Smooth muscle cell (in vitro differentiated cells): Measurements from ENCODE around the gene UNCX. TPM values are rescaled to one million over a fixed set of nuclear protein-coding genes. Genes with fewer than 3 reads are reported as not detected.

Experiments used
- DNase-seq: peaks from one replicate; lab custom pipeline; 2025; ENCODE audit not compliant: unreplicated experiment; lab: John Stamatoyannopoulos, UW
- H2AFZ ChIP-seq: fragments of 200-600 bp; sonication (generic); 2 replicates; pipeline ENCODE4 v1.6.0; 2016; ENCODE audit warnings: antibody characterized with exemption, low read depth, mild to moderate bottlenecking
- H3F3A ChIP-seq: fragments of 200-600 bp; sonication (generic); 2 replicates; pipeline ENCODE4 v1.6.0; 2017; ENCODE audit warnings: antibody characterized with exemption, low read depth
- H3K27ac ChIP-seq: fragments of 200-600 bp; sonication (generic); 2 replicates; pipeline ENCODE4 v1.5.1; 2016; ENCODE audit warnings: low read depth, mild to moderate bottlenecking
- H3K27me3 ChIP-seq: fragments of 200-600 bp; sonication (generic); 2 replicates; pipeline ENCODE4 v1.6.1; 2016; ENCODE audit warnings: low read depth, mild to moderate bottlenecking
- H3K36me3 ChIP-seq: fragments of 200-600 bp; sonication (generic); 2 replicates; pipeline ENCODE4 v1.5.1; 2016; ENCODE audit warnings: low read depth
- H3K4me1 ChIP-seq: fragments of 200-600 bp; sonication (generic); 2 replicates; pipeline ENCODE4 v1.5.1; 2016; ENCODE audit warnings: low read depth
- H3K4me2 ChIP-seq: fragments of 200-600 bp; sonication (generic); 2 replicates; pipeline ENCODE4 v1.6.0; 2016; ENCODE audit warnings: mild to moderate bottlenecking
- H3K4me3 ChIP-seq: fragments of 200-600 bp; sonication (generic); 2 replicates; pipeline ENCODE4 v1.5.1; 2016; ENCODE audit warnings: mild to moderate bottlenecking
- H3K79me2 ChIP-seq: fragments of 200-600 bp; sonication (generic); 2 replicates; pipeline ENCODE4 v1.6.0; 2016; ENCODE audit warnings: low read depth, mild to moderate bottlenecking
- H3K9ac ChIP-seq: fragments of 200-600 bp; sonication (generic); 2 replicates; pipeline ENCODE4 v1.6.0; 2016; ENCODE audit warnings: low read depth
- H3K9me3 ChIP-seq: fragments of 200-600 bp; sonication (generic); replicated peaks from 2 replicates; pipeline ENCODE4 v1.5.1; 2016; ENCODE audit warnings: low read depth
- H4K20me1 ChIP-seq: fragments of 200-600 bp; sonication (generic); 2 replicates; pipeline ENCODE4 v1.6.0; 2016; ENCODE audit warnings: low read depth
- CTCF ChIP-seq: fragments of 200-600 bp; sonication (generic); IDR thresholded peaks from 2 replicates; pipeline ENCODE4 v1.5.1; 2017; ENCODE audit warnings: borderline replicate concordance, mild to moderate bottlenecking, antibody characterized with exemption; ENCODE audit not compliant: insufficient read depth, poor library complexity, severe bottlenecking
- WGBS: methylation state at CpG from one replicate; pipeline ENCODE4 v1.1.7; 2016; ENCODE audit warnings: low lambda C conversion rate; 5-methylcytosine and 5-hydroxymethylcytosine counted together
- polyA plus RNA-seq: library from polyadenylated mRNA; unstranded; fragments of >200 nt; fragmentation: Nextera tagmentation; extraction: Ambion mirVana; gene quantifications from 2 replicates; pipeline ENCODE4 v1.2.1, GENCODE V29; 2016
- total RNA-seq: library from RNA; depleted of rRNA; stranded (reverse); fragments of >200 nt; gene quantifications from 2 replicates; pipeline ENCODE4 v1.2.3, GENCODE V29; 2014

Gene UNCX
- total and polyA plus RNA-seq, 2 experiments from 2014 or later: not detected

GRCh38 chr7:1248143-1248915 is 15.7 kb downstream of the UNCX start:
- Histone ChIP-seq H4K20me1 (no peaks in the 10 kb centered on the region), H2AFZ (no peak overlapping the region), H3K9ac (no peak overlapping the region), H3K4me3 (no peak overlapping the region), H3K27me3 (peaks cover 92% of the 10 kb centered on the region), H3K36me3 (no peaks in the 10 kb centered on the region), H3K79me2 (no peaks in the 10 kb centered on the region), H3K27ac (no peak overlapping the region), H3K4me2 (no peak overlapping the region), H3K9me3 (no peaks in the 10 kb centered on the region), H3K4me1 (peaks cover 15% of the 10 kb centered on the region), H3F3A (no peaks in the 10 kb centered on the region)
- no peak for DNase-seq
- WGBS: 12% methylated on average over 25 of the region's 27 CpGs
- TF ChIP-seq CTCF: no peak

GRCh38 chr7:1248916-1249581 is 16.4 kb downstream of the UNCX start:
- Histone ChIP-seq H4K20me1 (no peaks in the 10 kb centered on the region), H3K79me2 (no peaks in the 10 kb centered on the region), H2AFZ (no peak overlapping the region), H3K9me3 (no peaks in the 10 kb centered on the region), H3K4me3 (no peak overlapping the region), H3K4me2 (no peak overlapping the region), H3K9ac (no peak overlapping the region), H3K27ac (no peak overlapping the region), H3F3A (no peaks in the 10 kb centered on the region), H3K36me3 (no peaks in the 10 kb centered on the region), H3K4me1 (peaks cover 15% of the 10 kb centered on the region), H3K27me3 (peaks cover 90% of the 10 kb centered on the region)
- DNase-seq: no peak
- no peak for TF ChIP-seq CTCF
- WGBS: 22% methylated on average over 19 of the region's 26 CpGs

- Histone ChIP-seq H3F3A (no peaks in the 10 kb centered on the region), H2AFZ (no peak overlapping the region), H3K4me2 (no peak overlapping the region), H3K4me3 (no peak overlapping the region), H4K20me1 (no peaks in the 10 kb centered on the region), H3K79me2 (no peaks in the 10 kb centered on the region), H3K27me3 (peaks cover 90% of the 10 kb centered on the region), H3K9ac (no peak overlapping the region), H3K27ac (no peak overlapping the region), H3K9me3 (no peaks in the 10 kb centered on the region), H3K4me1 (peaks cover 15% of the 10 kb centered on the region), H3K36me3 (no peaks in the 10 kb centered on the region)
- WGBS: 34% methylated on average over 14 of the region's 14 CpGs
- no peak for TF ChIP-seq CTCF
- DNase-seq: no peak
These were observed 17.1 kb downstream of the UNCX start for GRCh38 chr7:1249731-1250130.

- Histone ChIP-seq H2AFZ (no peak overlapping the region), H3K27ac (no peak overlapping the region), H3K4me3 (no peak overlapping the region), H3K36me3 (no peaks in the 10 kb centered on the region), H3K4me2 (no peak overlapping the region), H3K27me3 (peaks cover 79% of the 10 kb centered on the region), H3K9me3 (no peaks in the 10 kb centered on the region), H3K79me2 (no peaks in the 10 kb centered on the region), H3K4me1 (peaks cover 15% of the 10 kb centered on the region), H3F3A (no peaks in the 10 kb centered on the region), H3K9ac (no peak overlapping the region), H4K20me1 (no peaks in the 10 kb centered on the region)
- WGBS: 92% methylated on average over 8 of the region's 8 CpGs
- no peak for DNase-seq
- no peak for TF ChIP-seq CTCF
These were observed 18.2 kb downstream of the UNCX start for GRCh38 chr7:1250901-1251300.
